ENCODE data around the gene NKX3-2. TPM values are rescaled to one million over a fixed set of nuclear protein-coding genes. Genes with fewer than 3 reads are reported as not detected.

The NKX3-2 gene
- total and polyA plus RNA-seq, 9 of the 15 experiments (the other 6 are each of a cell fraction or from before 2014, with no cell fraction given) = 0.03 to 0.81 (median 0.27) TPM; not detected in 1

DNA sequence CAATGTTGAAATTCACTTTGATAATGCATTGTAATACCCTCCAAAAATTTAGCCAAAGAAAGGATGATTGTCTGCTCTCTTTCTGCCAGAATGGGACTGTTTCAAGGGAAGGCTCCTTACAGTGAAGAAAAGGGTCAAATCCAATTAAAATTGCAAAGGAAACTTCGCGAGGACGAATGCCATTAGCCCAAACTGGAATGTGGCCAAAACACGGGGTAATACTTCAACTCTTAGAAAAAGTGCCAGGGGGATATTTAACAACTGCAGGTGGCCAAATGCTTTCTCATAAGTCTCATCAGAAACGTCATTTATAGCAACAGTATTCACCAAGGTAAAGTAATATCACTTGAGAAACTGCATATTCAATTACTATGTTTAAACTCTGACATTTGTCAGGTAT, 29.0 kb downstream of the NKX3-2 start:
- POLR2A ChIA-PET = no interaction called here
- H3K4me1 ChIP-seq (replicated peaks in 1 of 2; ENCODE audit: control insufficient read depth in 2 of 2, insufficient read depth in 2 of 2, low read length in 2 of 2) = no peaks in the 10 kb centered on the region
- H3K4me2 ChIP-seq (ENCODE audit: insufficient read depth, low read length) = no peak overlapping the region
- BruUV-seq (replicated peaks) = no TSS peak
- no peak for DNase-seq (ENCODE audit: extremely low read depth in 1 of 4, low spot score in 3 of 4)
- TF ChIP-seq HDAC6 (IDR thresholded peaks at IDR 0.05; ENCODE audit: low read depth, low read length) = no peak
- TF ChIP-seq SIN3B (IDR thresholded peaks at IDR 0.05; ENCODE audit: low read depth) = no peak
- no peak for TF ChIP-seq ZNF778 (CRISPR knock-in tag; IDR thresholded peaks at IDR 0.05)
- no peak for TF ChIP-seq JUNB (CRISPR knock-in tag; conservative IDR thresholded peaks at IDR 0.05)
- no peak for TF ChIP-seq MIER1 (IDR thresholded peaks at IDR 0.05; ENCODE audit: low read depth)
- no peak for TF ChIP-seq TAL1 (IDR thresholded peaks at IDR 0.05)
- TF ChIP-seq, protein P1, sequence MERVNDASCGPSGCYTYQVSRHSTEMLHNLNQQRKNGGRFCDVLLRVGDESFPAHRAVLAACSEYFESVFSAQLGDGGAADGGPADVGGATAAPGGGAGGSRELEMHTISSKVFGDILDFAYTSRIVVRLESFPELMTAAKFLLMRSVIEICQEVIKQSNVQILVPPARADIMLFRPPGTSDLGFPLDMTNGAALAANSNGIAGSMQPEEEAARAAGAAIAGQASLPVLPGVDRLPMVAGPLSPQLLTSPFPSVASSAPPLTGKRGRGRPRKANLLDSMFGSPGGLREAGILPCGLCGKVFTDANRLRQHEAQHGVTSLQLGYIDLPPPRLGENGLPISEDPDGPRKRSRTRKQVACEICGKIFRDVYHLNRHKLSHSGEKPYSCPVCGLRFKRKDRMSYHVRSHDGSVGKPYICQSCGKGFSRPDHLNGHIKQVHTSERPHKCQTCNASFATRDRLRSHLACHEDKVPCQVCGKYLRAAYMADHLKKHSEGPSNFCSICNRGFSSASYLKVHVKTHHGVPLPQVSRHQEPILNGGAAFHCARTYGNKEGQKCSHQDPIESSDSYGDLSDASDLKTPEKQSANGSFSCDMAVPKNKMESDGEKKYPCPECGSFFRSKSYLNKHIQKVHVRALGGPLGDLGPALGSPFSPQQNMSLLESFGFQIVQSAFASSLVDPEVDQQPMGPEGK (CRISPR knock-in tag; IDR thresholded peaks at IDR 0.05; ENCODE audit: borderline replicate concordance) = no peak
- TF ChIP-seq PTTG1 (tag; IDR thresholded peaks at IDR 0.05; ENCODE audit: low read depth) = no peak
- no peak for TF ChIP-seq PRDM10 (IDR thresholded peaks at IDR 0.05; ENCODE audit: partially characterized antibody)
- no peak for TF ChIP-seq TCF7L2 (IDR thresholded peaks at IDR 0.05; ENCODE audit: low read depth, low read length)
- no peak overlapping the region for H3K27ac ChIP-seq (ENCODE audit: extremely low read depth, low read depth, low read length)
- H2AFZ ChIP-seq (ENCODE audit: low read depth, low read length) = no peak overlapping the region
- H3K9me1 ChIP-seq (ENCODE audit: control insufficient read depth, insufficient read depth, low read length) = no peaks in the 10 kb centered on the region
- H3K9ac ChIP-seq (ENCODE audit: insufficient read depth in 1 of 2, low read depth in 2 of 2, low read length in 2 of 2) = no peak overlapping the region
- H3K36me3 ChIP-seq (ENCODE audit: control insufficient read depth, insufficient read depth, low read length) = no peaks in the 10 kb centered on the region
- no peak overlapping the region for H3K4me3 ChIP-seq
- no peak for FAIRE-seq
- no peaks in the 10 kb centered on the region for H3K79me2 ChIP-seq (ENCODE audit: control insufficient read depth, insufficient read depth, low read length)
- in situ Hi-C loops (cut with MboI) (no loop called here), intact Hi-C loops (cut with micrococcal nuclease) (no loop called here)
- no peaks in the 10 kb centered on the region for H3K27me3 ChIP-seq (ENCODE audit: control insufficient read depth in 2 of 2, insufficient read depth in 2 of 2, low read length in 2 of 2)
- ATAC-seq = no peak
- no peaks in the 10 kb centered on the region for H3K9me3 ChIP-seq (replicated peaks; ENCODE audit: control insufficient read depth, insufficient read depth, low read depth, low read length)
- 1% methylated on average over 5 of the region's 5 CpGs for WGBS (ENCODE audit: insufficient coverage, low coverage, missing lambda C conversion rate)
- no peaks in the 10 kb centered on the region for H4K20me1 ChIP-seq (replicated peaks; ENCODE audit: control insufficient read depth, insufficient read depth, low read length)
- CTCF ChIA-PET (ENCODE audit: low intra/inter-chr PET ratio) = no interaction called here
